H9 (cell line): ENCODE data around the gene SLC6A19. TPM values are rescaled to one million over a fixed set of nuclear protein-coding genes. Genes with fewer than 3 reads are reported as not detected.

ENCODE experiments used
- DNase-seq: peaks from one replicate; pipeline ENCODE4 v3.0.0-alpha.2; 2017
- H2AFZ ChIP-seq: one replicate; pipeline ENCODE4 v1.6.1; 2013; ENCODE audit warnings: mild to moderate bottlenecking, low read length, control low read depth, moderate library complexity
- H2AK5ac ChIP-seq: 2 replicates; pipeline ENCODE4 v1.6.1; 2013; ENCODE audit warnings: low read length, control low read depth, mixed read lengths; ENCODE audit not compliant: insufficient read length
- H2BK120ac ChIP-seq: one replicate; pipeline ENCODE4 v1.6.1; 2013; ENCODE audit warnings: low read depth, mild to moderate bottlenecking, low read length, control low read depth, inconsistent platforms; ENCODE audit not compliant: poor library complexity, severe bottlenecking
- H2BK12ac ChIP-seq: 2 replicates; pipeline ENCODE4 v1.6.1; 2013; ENCODE audit warnings: low read length, control low read depth, mixed read lengths, low read depth; ENCODE audit not compliant: insufficient read length
- H2BK15ac ChIP-seq: 2 replicates; pipeline ENCODE4 v1.6.1; 2013; ENCODE audit warnings: low read depth, low read length, control low read depth
- H2BK20ac ChIP-seq: one replicate; pipeline ENCODE4 v1.6.1; 2013; ENCODE audit warnings: low read depth, mild to moderate bottlenecking, low read length, control low read depth, inconsistent platforms; ENCODE audit not compliant: poor library complexity, severe bottlenecking
- H2BK5ac ChIP-seq: 2 replicates; pipeline ENCODE4 v1.6.1; 2013; ENCODE audit warnings: low read length, control low read depth, mixed read lengths; ENCODE audit not compliant: insufficient read length
- H3K14ac ChIP-seq: 2 replicates; pipeline ENCODE4 v1.6.1; 2013; ENCODE audit warnings: low read length, control low read depth; ENCODE audit not compliant: insufficient read depth
- H3K18ac ChIP-seq: 2 replicates; pipeline ENCODE4 v1.6.1; 2013; ENCODE audit warnings: low read depth, mild to moderate bottlenecking, mixed read lengths, low read length, control low read depth; ENCODE audit not compliant: insufficient read length
- H3K23ac ChIP-seq: 2 replicates; pipeline ENCODE4 v1.6.1; 2013; ENCODE audit warnings: low read length, control low read depth, mixed read lengths, low read depth; ENCODE audit not compliant: insufficient read length
- H3K23me2 ChIP-seq: 2 replicates; pipeline ENCODE4 v1.6.1; 2013; ENCODE audit warnings: low read depth, mild to moderate bottlenecking, mixed read lengths, low read length, control low read depth; ENCODE audit not compliant: insufficient read length, poor library complexity, severe bottlenecking
- H3K27ac ChIP-seq: 2 replicates; pipeline ENCODE4 v1.5.1; 2013; ENCODE audit warnings: low read length, control low read depth, mixed read lengths, low read depth; ENCODE audit not compliant: insufficient read length
- H3K27me3 ChIP-seq: 2 replicates; pipeline ENCODE4 v1.6.1; 2013; ENCODE audit warnings: low read length, control low read depth, inconsistent platforms; ENCODE audit not compliant: insufficient read depth
- H3K4ac ChIP-seq: 2 replicates; pipeline ENCODE4 v1.6.1; 2013; ENCODE audit warnings: low read depth, mild to moderate bottlenecking, control low read depth, inconsistent platforms, low read length, moderate library complexity
- H3K4me1 ChIP-seq: 2 replicates; pipeline ENCODE4 v1.6.1; 2013; ENCODE audit warnings: low read length, control low read depth, inconsistent platforms; ENCODE audit not compliant: insufficient read depth
- H3K4me2 ChIP-seq: 2 replicates; pipeline ENCODE4 v1.6.1; 2013; ENCODE audit warnings: low read length, control low read depth, mixed read lengths; ENCODE audit not compliant: insufficient read length, insufficient read depth
- H3K56ac ChIP-seq: 2 replicates; pipeline ENCODE4 v1.6.1; 2013; ENCODE audit warnings: low read depth, mild to moderate bottlenecking, mixed read lengths, low read length, control low read depth; ENCODE audit not compliant: insufficient read length
- H3K79me1 ChIP-seq: 2 replicates; pipeline ENCODE4 v1.6.1; 2013; ENCODE audit warnings: low read depth, mild to moderate bottlenecking, moderate library complexity, low read length, control low read depth, inconsistent platforms; ENCODE audit not compliant: insufficient read depth, poor library complexity, severe bottlenecking
- H3K79me2 ChIP-seq: 2 replicates; pipeline ENCODE4 v1.6.1; 2013; ENCODE audit warnings: low read length, control low read depth, inconsistent platforms; ENCODE audit not compliant: insufficient read depth
- H3K9ac ChIP-seq: 2 replicates; pipeline ENCODE4 v1.6.1; 2013; ENCODE audit warnings: low read length, control low read depth, mixed read lengths; ENCODE audit not compliant: insufficient read length; ENCODE audit errors: extremely low read depth
- H3K9me3 ChIP-seq: one replicate; pipeline ENCODE4 v1.6.1; 2013; ENCODE audit warnings: low read depth, low read length, inconsistent platforms; ENCODE audit not compliant: control insufficient read depth
- H3T11ph ChIP-seq: one replicate; pipeline ENCODE4 v1.6.1; 2013; ENCODE audit warnings: mild to moderate bottlenecking, low read length, control low read depth, inconsistent platforms
- H4K20me1 ChIP-seq: one replicate; pipeline ENCODE4 v1.6.1; 2013; ENCODE audit not compliant: control insufficient read depth, insufficient read length, insufficient read depth
- H4K5ac ChIP-seq: 2 replicates; pipeline ENCODE4 v1.6.1; 2013; ENCODE audit warnings: low read depth, mild to moderate bottlenecking, mixed read lengths, low read length, control low read depth; ENCODE audit not compliant: insufficient read length
- H4K8ac ChIP-seq: replicated peaks from 2 replicates; pipeline ENCODE4 v1.6.1; 2013; ENCODE audit warnings: low read length, control low read depth, mixed read lengths, low read depth; ENCODE audit not compliant: insufficient read length
- H4K91ac ChIP-seq: 2 replicates; pipeline ENCODE4 v1.6.1; 2013; ENCODE audit warnings: low read depth, mild to moderate bottlenecking, moderate library complexity, mixed read lengths, low read length, control low read depth; ENCODE audit not compliant: insufficient read length
- H3K27ac Mint-ChIP-seq, 3 experiments: 2 replicates in 2 of 3; 3 replicates in 1 of 3; pipeline ENCODE4 v1.8.0; 2020 to 2021; ENCODE audit warnings: mixed read lengths in 3 of 3, mild to moderate bottlenecking in 1 of 3, moderate library complexity in 1 of 3
- H3K27me3 Mint-ChIP-seq: 2 replicates; pipeline ENCODE4 v1.8.0; 2021; ENCODE audit warnings: low read depth, mild to moderate bottlenecking, moderate library complexity, mixed read lengths
- H3K36me3 Mint-ChIP-seq, 3 experiments: 2 replicates in 2 of 3; 3 replicates in 1 of 3; pipeline ENCODE4 v1.8.0; 2020 to 2021; ENCODE audit warnings: low read depth in 3 of 3, mixed read lengths in 3 of 3; ENCODE audit not compliant: insufficient read depth in 1 of 3
- H3K4me1 Mint-ChIP-seq, 2 experiments: 2 replicates each; pipeline ENCODE4 v1.8.0; 2020; ENCODE audit warnings: mixed read lengths in 2 of 2
- H3K4me3 Mint-ChIP-seq, 2 experiments: 2 replicates in 1 of 2; 3 replicates in 1 of 2; pipeline ENCODE4 v1.8.0; 2020 to 2021; ENCODE audit warnings: mild to moderate bottlenecking in 2 of 2, mixed read lengths in 2 of 2, moderate library complexity in 1 of 2
- H3K9me3 Mint-ChIP-seq, 2 experiments: 2 replicates in 1 of 2; 3 replicates in 1 of 2; pipeline ENCODE4 v1.8.0; 2020; ENCODE audit warnings: mild to moderate bottlenecking in 2 of 2, mixed read lengths in 2 of 2, moderate library complexity in 1 of 2
- CTCF ChIP-seq: fragments of 200-600 bp; sonication (generic); conservative IDR thresholded peaks from 3 replicates; pipeline ENCODE4 v1.8.0; 2021; ENCODE audit warnings: antibody characterized with exemption, mild to moderate bottlenecking
- WGBS: extraction: QIAGEN DNeasy Blood & Tissue Kit; methylation state at CpG from one replicate; pipeline ENCODE4 v1.1.7; 2013; ENCODE audit warnings: missing lambda C conversion rate, low lambda C conversion rate, mixed read lengths; ENCODE audit not compliant: insufficient read length; ENCODE audit errors: extremely low coverage; 5-methylcytosine and 5-hydroxymethylcytosine counted together
- total RNA-seq: library from RNA; stranded (reverse); gene quantifications from 2 replicates; pipeline ENCODE4 v1.2.1, GENCODE V29; 2021

SLC6A19 gene
- total RNA-seq, 1 experiment from 2014 or later = not detected

GRCh38 chr5:1224631-1225030 lies 23.2 kb downstream of the SLC6A19 start:
- Mint-ChIP-seq H3K27me3 (peaks cover 5% of the 10 kb centered on the region), H3K4me1 (peaks cover 0 to 2% of the 10 kb centered on the region in 2 experiments; a peak in 2 of 4 replicates), H3K9me3 (peaks cover 0 to 8% of the 10 kb centered on the region in 2 experiments; a peak in 2 of 5 replicates), H3K36me3 (no peaks in the 10 kb centered on the region; a peak in 1 of 7 replicates), H3K4me3 (no peak overlapping the region), H3K27ac (no peak overlapping the region)
- H3K14ac ChIP-seq = no peak overlapping the region
- H3K9me3 ChIP-seq = no peaks in the 10 kb centered on the region
- no peak for DNase-seq
- H3K27ac ChIP-seq = no peak overlapping the region
- H3K56ac ChIP-seq = no peak overlapping the region
- no peak overlapping the region for H4K5ac ChIP-seq
- H2AK5ac ChIP-seq = no peak overlapping the region
- WGBS = no CpG with 5 or more reads among the region's 15 CpGs
- H2BK15ac ChIP-seq = no peak overlapping the region
- no peaks in the 10 kb centered on the region for H4K20me1 ChIP-seq
- no peaks in the 10 kb centered on the region for H3K79me2 ChIP-seq
- no peaks in the 10 kb centered on the region for H3K79me1 ChIP-seq
- no peaks in the 10 kb centered on the region for H3K23me2 ChIP-seq
- H2BK5ac ChIP-seq = no peak overlapping the region
- H4K91ac ChIP-seq = no peak overlapping the region
- H4K8ac ChIP-seq = no peak overlapping the region
- H3T11ph ChIP-seq = no peak overlapping the region
- no peak overlapping the region for H2BK20ac ChIP-seq
- H3K27me3 ChIP-seq = no peaks in the 10 kb centered on the region
- H3K9ac ChIP-seq = no peak overlapping the region
- no peak overlapping the region for H3K4me2 ChIP-seq
- TF ChIP-seq CTCF = no peak
- no peak overlapping the region for H2AFZ ChIP-seq
- no peak overlapping the region for H2BK120ac ChIP-seq
- no peak overlapping the region for H3K18ac ChIP-seq
- no peak overlapping the region for H3K23ac ChIP-seq
- H3K4me1 ChIP-seq = no peaks in the 10 kb centered on the region; the same call in 1 of the 2 replicates
- no peak overlapping the region for H2BK12ac ChIP-seq
- no peak overlapping the region for H3K4ac ChIP-seq
